ENCODE results near the gene TRIM66.

TRIM66 gene

DNA sequence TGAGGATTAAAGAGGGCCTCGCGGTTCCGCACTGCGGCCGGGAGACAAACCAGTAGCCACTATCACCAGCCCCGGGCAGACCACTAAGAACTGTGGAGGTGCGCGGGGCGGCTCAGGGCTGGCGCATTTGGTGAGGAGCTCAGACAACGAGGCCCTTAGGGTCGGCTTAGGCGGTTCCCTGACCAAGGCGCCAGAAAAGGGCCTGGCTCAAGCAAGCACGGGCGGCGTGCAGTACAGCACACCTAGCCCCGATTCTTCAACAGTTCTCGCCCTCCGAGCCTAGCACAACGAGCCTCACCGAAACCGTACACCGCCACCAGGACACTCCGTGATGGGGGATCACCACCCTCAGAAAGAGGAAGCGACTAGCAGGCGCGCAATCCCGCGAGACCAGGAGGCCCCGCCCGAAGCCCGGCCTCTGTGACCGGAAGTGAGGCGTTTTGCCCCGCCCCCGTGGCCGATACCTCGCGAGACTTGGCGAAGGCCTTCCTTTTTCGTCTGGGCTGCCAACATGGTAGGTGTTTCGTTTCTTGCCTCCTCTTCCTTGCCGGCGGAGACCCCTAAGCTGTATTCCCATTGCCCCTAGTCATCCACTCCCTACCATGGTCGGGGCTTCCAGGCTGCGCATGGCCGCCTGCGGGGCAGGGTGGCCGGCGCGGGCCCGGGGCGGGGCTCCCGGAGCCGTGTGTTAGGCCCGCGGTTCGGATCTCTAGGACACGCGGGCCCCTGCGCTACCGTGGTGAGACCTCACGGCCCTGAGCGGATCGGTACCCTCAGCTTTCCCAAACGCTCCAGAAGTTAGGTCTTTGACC, at the start of gene TRIM66, which contains the start of gene RPL27A:
TSS of gene TRIM66 (minus strand) at position 363 of the 812 bp plus-strand sequence. CDS start 10,391 bp downstream, outside the sequence.
TSS of gene RPL27A (plus strand) at position 490 of the 812 bp plus-strand sequence. CDS start at position 512, 22 bp downstream.
- DNase-seq, result peak; percentile 92

DNA sequence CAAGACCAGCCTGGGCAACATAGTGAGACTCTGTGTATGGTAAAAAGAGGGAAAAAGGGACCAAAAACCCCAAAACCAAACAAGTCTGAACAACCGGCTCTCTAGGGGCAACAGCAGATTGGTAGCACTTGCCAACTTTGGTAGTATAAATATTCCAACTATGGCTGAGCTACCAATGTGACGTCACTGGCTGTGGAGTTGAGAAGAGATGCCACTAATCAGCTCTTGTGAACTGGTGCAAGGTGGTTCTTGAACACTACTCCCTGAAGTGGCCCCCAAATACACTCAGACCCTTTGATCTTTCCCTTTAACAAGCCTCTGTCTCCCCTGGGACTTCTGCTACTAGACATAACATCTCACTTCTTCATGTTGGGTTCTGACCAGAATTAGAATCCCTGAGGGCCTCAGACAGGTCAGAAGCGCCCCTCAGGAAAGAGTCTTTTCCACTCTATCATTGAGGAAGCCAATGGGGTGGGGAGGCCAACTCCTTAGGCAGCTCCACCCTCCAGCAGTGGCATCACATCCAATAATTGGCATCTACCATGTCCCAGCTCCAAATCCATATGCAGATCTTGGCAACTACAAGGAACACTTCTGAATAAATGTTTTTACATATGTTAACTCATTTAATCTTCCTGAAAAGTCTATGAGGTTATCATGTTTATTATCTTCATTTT, 49.3 kb upstream of the TRIM66 start:
- no peak for DNase-seq

- no peak for DNase-seq
Measured at GRCh38 chr11:8730697-8731020, 48.2 kb upstream of the TRIM66 start.

- no peak for DNase-seq
Measured at GRCh38 chr11:8729837-8730696, 47.6 kb upstream of the TRIM66 start.

DNA sequence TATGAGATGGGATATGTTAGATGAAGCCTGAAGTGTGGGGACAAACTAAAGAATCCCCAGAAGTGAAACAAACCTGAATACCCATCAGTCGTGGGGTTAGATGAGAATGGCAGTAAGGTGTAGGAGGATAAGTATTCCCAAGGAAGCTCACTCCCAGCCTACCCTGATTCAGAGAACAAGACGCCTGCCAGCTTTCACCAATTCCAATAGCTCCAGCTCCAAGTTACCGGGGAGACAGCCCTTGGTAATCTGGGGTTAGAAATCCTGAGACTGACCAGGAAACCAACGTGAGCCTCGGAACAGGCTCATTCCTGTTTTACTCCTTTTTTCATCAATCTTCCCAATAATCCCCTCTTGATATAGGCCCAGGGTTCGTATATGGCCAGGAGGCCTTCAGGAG, 46.6 kb upstream of the TRIM66 start:
- no peak for DNase-seq

- DNase-seq, result no peak
Measured at GRCh38 chr11:8728563-8728962, 46.1 kb upstream of the TRIM66 start.

GRCh38 chr11:8726395-8726794, 43.9 kb upstream of the TRIM66 start:
- no peak for DNase-seq

DNA sequence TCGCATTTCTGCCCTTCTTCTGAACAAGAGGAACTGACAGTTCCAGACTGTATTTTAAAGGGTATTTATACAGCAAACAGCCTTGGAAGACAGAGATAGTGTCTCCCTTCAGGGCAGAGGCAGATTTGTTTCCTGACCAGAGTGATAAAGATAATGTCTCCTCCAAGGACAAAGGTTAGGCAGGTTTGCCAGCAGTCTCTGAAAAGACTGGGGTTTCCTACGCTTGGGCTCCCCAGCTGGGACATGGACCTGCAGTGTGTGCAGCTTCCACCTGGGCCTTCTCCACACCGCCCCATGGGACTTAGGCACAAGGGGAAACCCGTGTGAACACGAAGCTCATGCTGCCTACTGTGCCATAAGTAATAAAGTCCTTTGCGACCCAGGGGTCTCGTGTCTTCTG, 42.2 kb upstream of the TRIM66 start:
- no peak for DNase-seq

GRCh38 chr11:8723711-8724110, 41.2 kb upstream of the TRIM66 start:
- no peak for DNase-seq

DNA sequence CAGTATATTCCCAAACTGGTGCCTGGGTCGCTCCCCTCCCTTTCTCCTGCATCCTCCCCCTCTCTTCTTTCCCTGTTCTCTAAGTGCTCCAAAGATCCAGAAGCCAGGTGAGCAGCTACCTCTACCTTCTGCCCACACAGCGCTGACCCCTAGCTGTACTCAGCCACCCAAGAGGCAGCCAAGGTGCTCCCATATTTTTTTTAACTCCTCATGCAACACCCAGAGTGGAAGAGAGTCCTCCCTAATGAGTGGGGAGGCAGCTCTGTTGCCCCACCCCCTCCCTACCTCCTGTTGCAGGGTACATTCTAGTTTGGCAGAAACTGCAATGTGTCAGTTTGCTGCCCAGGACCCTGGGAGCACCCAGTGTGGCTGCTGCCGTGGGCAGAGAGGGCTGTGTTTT, 40.3 kb upstream of the TRIM66 start:
- DNase-seq, result no peak

- no peak for DNase-seq
Measured at GRCh38 chr11:8721609-8722500, 39.4 kb upstream of the TRIM66 start.

DNA sequence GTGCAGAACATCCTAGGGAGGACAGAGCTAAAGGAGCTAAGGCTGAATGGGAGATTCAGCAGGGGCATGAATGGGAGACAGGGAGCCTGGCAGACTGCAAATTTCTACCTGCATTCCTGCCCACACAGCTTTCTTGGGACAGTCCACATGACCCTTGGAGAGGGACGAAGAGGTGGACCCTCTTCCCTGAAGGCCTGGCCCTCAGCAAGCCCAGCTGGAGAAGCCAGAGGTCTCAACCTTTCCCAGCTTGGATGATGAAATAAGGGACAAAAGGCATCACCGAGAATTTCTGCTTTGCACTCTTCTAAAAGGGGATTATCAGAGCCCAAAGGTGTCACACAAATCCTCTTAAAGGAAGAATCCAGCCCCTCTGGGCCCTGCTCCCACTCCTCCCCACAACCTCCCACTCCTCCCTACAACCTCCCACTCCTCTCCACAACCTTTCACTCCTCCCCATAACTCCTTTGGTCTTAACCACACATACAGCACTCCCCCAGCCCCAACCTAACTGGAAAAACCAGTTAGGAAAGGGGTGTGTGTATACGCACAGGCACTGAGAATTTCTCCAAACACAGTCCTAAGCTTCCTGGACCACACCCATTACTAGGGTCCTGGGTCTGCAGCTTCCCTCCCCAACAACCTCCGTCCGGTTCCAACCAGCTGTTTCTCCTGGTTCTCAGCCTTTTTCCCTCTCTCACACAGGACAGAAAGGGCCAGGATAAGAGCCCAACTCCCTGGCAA, 38.6 kb upstream of the TRIM66 start:
- no peak for DNase-seq

DNA sequence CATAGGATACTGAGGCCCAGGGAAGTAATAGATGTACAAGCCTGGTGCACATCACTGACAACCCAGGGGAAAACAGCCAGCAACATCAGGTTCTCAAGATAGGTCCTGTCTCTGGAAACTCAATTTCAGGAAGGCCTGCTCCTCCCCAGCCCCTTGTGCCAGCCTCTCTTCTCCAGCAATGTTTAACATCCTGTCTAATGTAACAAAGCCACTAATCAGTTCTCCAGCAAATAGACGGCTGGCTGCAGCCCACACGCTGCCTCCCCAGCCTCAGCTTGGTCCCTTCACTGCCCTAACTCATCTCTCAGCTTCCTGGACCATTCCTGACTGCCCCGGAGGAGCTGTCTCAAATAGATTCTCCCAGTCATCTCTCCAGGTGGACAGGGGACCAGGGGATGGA, 37.9 kb upstream of the TRIM66 start:
- no peak for DNase-seq

GRCh38 chr11:8719721-8720120, 37.3 kb upstream of the TRIM66 start:
- DNase-seq, result no peak

DNA sequence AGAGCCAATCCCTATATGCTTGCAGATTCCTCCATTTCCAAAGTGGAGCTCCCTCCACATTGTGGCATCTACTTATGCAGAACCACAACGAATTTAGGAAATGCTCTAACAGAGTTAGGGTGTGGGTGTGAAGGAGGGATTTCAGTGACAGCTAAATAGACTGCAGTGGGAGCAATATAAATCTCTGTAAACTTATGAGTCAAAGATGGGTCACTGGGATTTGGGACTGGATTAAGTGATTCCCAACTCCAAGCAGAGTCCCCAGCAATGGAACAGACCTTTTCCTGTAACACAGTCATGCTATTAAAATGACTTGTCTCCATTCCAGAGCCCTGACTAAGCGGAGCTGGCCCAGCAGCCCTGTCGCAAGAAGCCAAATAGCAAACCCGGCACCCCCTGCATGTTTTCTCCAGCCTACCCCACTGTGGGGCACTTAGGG, 36.8 kb upstream of the TRIM66 start:
- DNase-seq, result no peak

DNA sequence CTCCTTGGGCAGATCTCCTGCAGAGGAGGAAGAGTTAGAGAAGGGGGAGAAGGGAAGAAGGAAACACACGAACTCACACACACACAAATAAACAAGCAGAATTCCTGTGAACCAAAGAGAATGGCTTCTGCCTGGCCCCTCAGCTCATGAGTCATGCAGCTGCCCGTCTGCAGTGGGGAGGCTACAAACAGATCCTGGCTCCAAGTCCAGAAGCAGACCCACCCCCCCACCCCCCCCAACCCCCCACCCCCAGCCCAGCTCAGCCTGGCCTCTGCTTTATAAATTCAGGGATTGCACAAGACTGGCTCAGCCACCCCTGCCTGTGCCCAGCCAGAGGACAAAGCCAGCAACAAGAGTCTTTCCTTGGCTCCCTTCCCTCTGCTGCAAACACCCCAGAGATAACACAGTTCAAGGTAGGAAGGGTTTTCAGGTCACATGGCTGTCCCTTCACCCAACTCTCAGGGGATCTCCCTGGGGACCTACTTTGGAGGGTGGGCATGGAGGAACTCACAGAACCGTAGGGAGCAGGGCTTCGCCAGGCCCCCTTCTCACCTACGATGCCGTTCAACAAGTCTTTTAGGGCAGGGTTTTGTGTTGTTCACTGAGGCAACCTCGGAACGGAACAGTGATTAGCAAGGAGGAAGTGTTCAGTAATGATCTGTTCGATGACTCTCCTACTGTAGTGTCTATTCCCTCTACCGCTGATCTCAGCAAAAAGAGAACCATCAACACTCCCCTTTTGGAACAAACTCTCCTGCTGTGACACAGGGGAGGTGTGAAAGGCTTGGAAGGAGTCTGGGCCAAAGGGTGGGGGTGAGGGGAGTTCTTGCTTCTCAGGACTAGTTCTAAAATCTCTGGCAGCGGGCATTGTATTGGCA, 35.6 kb upstream of the TRIM66 start:
- no peak for DNase-seq

DNA sequence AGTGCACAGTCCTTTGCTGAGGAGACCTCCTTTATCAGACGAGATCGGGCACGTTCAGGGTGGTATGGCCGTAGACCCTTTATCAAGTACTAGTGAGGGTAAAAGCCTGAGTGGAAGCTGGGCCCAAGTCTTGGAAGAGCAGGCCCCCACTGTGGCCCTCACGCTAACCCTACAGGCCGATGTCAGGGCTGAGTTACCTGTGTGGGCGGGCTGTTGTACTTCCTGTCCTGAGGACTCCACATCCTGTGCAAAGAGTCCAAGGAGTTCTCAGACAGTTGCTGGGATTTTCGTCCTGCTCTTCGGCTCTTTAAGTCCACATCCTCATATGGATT, 35.0 kb upstream of the TRIM66 start:
- DNase-seq, result no peak

- DNase-seq, result no peak
Measured at GRCh38 chr11:8715501-8715900, 33.0 kb upstream of the TRIM66 start.

GRCh38 chr11:8714622-8715225, 32.3 kb upstream of the TRIM66 start:
- DNase-seq, result no peak

DNA sequence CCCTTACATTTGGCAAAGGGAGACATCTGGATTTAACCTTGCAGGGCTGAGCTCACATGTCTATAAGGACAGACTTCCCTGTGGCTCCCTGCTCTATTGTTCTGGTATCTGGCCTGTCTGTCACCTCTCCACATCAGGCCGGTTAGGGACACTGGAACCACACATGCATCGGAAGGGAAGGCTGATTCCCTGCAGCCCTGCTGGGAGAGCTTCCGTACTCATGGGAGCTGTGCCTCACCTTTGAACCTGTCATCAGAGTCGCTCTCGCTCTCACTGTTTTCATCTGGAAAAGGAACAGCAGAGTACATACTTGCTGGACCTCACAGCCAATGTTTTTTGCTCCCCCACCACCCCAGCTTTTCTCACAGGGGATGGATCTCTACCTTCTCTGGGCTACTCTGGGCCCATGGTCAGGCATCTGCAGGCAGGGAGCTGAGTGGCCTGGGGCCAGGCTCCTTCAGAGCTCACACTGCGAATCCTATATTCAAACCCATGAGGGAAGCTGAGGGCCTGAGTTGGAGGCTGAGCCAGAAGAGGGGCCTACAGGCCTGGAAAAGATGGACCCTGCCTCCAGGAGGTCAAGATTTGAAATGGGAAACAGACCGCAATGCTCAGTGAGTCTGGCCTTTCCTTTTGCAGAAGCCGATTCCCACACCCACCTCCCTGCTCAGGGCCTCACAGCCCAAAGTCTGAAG, 31.4 kb upstream of the TRIM66 start:
- no peak for DNase-seq
